Measurements from ENCODE around the gene GSTK1. TPM values are rescaled to one million over a fixed set of nuclear protein-coding genes. Genes with fewer than 3 reads are reported as not detected.
A peak's percentile ranks its signal among the peaks of the same experiment; 100 is the strongest.
"Not testable (repeated sequence)": the region's sequence is repeated elsewhere in the genome, so short reads cannot be mapped to it uniquely, and the experiment has no call there.

Gene GSTK1
- total RNA-seq, 1 donor from 2014 or later: 60.6 TPM

DNA sequence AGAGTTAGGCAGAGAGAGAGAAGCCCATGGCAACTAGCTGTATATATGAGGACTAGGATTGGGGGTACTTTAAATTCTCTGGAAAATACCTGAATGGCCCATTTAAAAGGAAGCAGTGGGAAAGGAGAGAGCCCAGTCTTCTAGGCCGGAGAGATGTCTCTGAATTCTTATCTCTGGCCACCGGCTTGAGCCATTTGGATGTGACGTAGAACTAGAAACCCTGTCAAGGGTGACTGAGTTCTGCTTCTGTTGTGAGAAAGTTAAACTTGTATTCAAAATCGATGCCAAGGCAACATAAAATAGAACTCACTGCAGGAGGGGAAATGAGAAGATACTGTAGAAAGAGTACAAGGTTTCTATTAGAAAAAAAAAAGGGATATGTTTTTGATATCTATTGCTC is 6.3 kb upstream of the GSTK1 start:
- DNase-seq (ENCODE audit: low read depth) (no peak), FAIRE-seq (no peak)
- Histone ChIP-seq H3K4me3 (ENCODE audit: low read depth, low read length) (no peak overlapping the region), H3K27me3 (ENCODE audit: control insufficient read depth, insufficient read depth, low read length) (no peaks in the 10 kb centered on the region), H3K36me3 (ENCODE audit: control insufficient read depth, insufficient read depth, low read length) (no peaks in the 10 kb centered on the region)
- TF ChIP-seq, protein P1, sequence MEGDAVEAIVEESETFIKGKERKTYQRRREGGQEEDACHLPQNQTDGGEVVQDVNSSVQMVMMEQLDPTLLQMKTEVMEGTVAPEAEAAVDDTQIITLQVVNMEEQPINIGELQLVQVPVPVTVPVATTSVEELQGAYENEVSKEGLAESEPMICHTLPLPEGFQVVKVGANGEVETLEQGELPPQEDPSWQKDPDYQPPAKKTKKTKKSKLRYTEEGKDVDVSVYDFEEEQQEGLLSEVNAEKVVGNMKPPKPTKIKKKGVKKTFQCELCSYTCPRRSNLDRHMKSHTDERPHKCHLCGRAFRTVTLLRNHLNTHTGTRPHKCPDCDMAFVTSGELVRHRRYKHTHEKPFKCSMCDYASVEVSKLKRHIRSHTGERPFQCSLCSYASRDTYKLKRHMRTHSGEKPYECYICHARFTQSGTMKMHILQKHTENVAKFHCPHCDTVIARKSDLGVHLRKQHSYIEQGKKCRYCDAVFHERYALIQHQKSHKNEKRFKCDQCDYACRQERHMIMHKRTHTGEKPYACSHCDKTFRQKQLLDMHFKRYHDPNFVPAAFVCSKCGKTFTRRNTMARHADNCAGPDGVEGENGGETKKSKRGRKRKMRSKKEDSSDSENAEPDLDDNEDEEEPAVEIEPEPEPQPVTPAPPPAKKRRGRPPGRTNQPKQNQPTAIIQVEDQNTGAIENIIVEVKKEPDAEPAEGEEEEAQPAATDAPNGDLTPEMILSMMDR (IDR thresholded peaks at IDR 0.05; ENCODE audit: insufficient read depth, low read length, severe bottlenecking): no peak

DNA sequence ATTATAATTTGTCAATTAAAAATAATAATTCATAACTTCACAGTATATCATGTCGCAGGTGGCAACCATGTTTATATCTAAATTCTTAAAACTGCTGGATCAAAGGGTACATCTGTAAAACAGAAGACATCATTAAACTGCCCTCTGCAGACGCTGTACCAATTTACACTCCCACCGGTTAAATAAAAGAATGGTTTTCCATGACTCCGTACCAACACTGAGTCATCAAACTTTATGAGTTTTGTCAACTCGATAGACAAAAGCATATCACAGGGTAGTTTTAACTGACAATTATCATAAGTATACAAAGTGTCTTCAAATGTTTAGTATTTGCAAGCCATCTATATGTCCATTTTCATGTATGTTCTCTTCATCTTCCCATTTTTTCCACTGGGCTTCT is 5.7 kb upstream of the GSTK1 start:
- TF ChIP-seq, protein P1 (IDR thresholded peaks at IDR 0.05; ENCODE audit: insufficient read depth, low read length, severe bottlenecking): no peak

DNA sequence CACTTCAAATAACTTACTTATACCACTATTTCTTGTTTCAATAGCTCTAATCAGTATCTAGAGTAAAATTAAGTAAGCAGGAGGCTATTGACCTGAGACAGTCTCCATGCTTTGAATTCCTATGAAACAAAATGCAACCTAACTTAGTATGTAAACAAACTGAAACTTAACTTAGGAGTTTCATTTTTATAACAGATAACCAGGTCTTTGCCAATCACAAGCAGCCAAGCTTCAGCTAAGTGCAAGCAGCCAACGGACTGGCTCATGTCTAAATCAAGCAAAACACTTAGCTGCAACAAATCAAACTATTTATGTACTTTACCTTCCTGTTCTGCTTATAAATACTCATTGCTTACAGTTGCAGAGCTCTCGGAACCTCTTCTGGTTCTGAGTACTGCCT is 4.4 kb upstream of the GSTK1 start:
- DNase-seq (ENCODE audit: low read depth) (no peak), FAIRE-seq (no peak)
- TF ChIP-seq, protein P1 (IDR thresholded peaks at IDR 0.05; ENCODE audit: insufficient read depth, low read length, severe bottlenecking): no peak
- Histone ChIP-seq H3K36me3 (ENCODE audit: control insufficient read depth, insufficient read depth, low read length) (no peaks in the 10 kb centered on the region), H3K4me3 (ENCODE audit: low read depth, low read length) (no peak overlapping the region), H3K27me3 (ENCODE audit: control insufficient read depth, insufficient read depth, low read length) (no peaks in the 10 kb centered on the region)

More for the DNA sequence above, 5.7 kb upstream of the GSTK1 start:
- Histone ChIP-seq H3K36me3 (ENCODE audit: control insufficient read depth, insufficient read depth, low read length) (no peaks in the 10 kb centered on the region), H3K27me3 (ENCODE audit: control insufficient read depth, insufficient read depth, low read length) (no peaks in the 10 kb centered on the region), H3K4me3 (ENCODE audit: low read depth, low read length) (no peak overlapping the region)
- DNase-seq (ENCODE audit: low read depth) (no peak), FAIRE-seq (no peak)

DNA sequence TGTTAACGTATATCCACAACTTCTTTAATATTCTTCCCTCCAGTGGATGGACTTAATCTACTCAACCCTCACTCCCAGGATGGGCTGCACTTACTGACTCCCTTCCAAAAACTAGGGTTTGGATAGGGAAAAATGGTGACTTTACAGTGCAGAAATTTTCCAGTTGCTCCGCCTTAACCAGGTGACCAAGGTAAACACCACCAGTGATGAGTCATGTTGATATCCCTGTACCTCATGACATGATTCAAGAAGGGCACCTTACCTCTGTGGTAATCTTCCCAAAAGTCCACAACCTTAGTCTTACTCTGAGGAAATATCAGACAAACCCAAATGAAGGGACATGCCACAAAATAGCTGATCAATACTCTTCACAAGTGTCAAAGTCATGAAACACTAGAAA is 3.5 kb upstream of the GSTK1 start:
- FAIRE-seq: peak; percentile 52
- TF ChIP-seq, protein P1 (IDR thresholded peaks at IDR 0.05; ENCODE audit: insufficient read depth, low read length, severe bottlenecking): no peak
- H3K4me3 ChIP-seq (ENCODE audit: low read depth, low read length): no peak overlapping the region
- DNase-seq (ENCODE audit: low read depth): peak; percentile 91
- H3K27me3 ChIP-seq (ENCODE audit: control insufficient read depth, insufficient read depth, low read length): no peaks in the 10 kb centered on the region
- H3K36me3 ChIP-seq (ENCODE audit: control insufficient read depth, insufficient read depth, low read length): no peaks in the 10 kb centered on the region

DNA sequence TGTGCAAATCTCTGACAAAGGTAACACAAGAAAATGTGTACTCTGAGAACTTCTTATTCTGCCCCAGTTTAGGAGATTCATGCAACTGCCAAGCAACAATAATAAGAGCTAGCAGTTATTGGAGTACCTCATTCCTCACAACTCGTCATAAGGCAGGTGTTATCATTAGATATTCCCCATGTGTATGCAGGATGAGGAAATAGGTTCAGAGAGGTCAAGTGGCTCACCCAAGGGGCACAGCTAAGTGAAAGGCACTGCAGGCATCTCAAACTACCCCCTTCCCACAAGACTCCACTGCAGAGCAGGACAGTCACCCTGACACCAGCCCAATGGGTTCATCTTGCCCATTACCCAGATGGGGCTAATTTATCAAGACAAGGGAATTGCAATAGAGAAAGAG is 1.3 kb upstream of the GSTK1 start:
- H3K27me3 ChIP-seq (ENCODE audit: control insufficient read depth, insufficient read depth, low read length): no peaks in the 10 kb centered on the region
- peaks cover 3% of the 10 kb centered on the region for H3K36me3 ChIP-seq (ENCODE audit: control insufficient read depth, insufficient read depth, low read length)
- no peak for FAIRE-seq
- no peak for DNase-seq (ENCODE audit: low read depth)
- no peak overlapping the region for H3K4me3 ChIP-seq (ENCODE audit: low read depth, low read length)
- TF ChIP-seq, protein P1 (IDR thresholded peaks at IDR 0.05; ENCODE audit: insufficient read depth, low read length, severe bottlenecking): no peak

DNA sequence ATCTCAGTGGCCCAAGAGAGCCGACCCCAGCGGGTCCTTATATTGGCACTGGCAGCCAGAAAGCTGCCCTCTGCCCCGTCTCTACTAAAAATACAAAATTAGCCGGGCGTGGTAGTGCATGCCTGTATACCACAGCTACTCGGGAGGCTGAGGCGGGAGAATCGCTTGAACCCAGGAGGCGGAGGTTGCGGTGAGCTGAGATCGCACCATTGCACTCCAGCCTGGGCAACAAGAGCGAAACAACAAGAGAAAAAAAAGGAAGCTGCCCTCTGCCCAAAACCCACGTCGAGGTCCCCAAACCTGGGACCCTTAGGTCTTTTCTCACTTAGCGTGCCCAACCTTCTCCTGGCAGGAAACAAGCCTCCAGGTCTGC is 941 bp downstream of the GSTK1 start:
- peaks cover 16% of the 10 kb centered on the region for H3K36me3 ChIP-seq (ENCODE audit: control insufficient read depth, insufficient read depth, low read length)
- H3K4me3 ChIP-seq (ENCODE audit: low read depth, low read length): peak overlapping the region; percentile 66
- FAIRE-seq: not testable (repeated sequence)

More for the DNA sequence above, 941 bp downstream of the GSTK1 start:
- not testable (repeated sequence) for H3K27me3 ChIP-seq (ENCODE audit: control insufficient read depth, insufficient read depth, low read length); DNase-seq (ENCODE audit: low read depth)

All from bronchial epithelial cell (primary cell).